ENCODE measurements around the gene TRIP12. TPM values are rescaled to one million over a fixed set of nuclear protein-coding genes. Genes with fewer than 3 reads are reported as not detected.
"Not testable (repeated sequence)": the region's sequence is repeated elsewhere in the genome, so short reads cannot be mapped to it uniquely, and the experiment has no call there.

Gene TRIP12
- total RNA-seq, 1 experiment from 2014 or later: 115 TPM

DNA sequence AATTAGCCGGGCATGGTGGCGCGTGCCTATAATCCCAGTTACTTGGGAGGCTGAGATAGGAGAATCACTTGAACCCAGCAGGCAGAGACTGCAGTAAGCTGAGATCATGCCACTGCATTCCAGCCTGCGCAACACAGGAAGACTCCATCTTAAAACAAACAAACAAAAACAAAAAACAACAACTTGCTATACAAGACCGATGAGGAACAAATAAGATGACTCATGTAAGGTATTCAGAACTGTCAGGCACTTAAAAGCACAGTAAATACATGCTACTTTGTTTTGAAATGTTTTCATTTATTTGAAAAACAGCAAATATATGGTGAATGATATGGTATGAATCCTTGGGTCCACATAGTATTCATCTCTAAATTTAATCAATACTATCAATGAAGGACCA, 66.7 kb downstream of the TRIP12 start:
- Histone ChIP-seq H3K36me3 (ENCODE audit: control insufficient read depth, insufficient read depth, low read length) (no peaks in the 10 kb centered on the region), H3K4me1 (peaks cover 6% of the 10 kb centered on the region), H3K9me3 (no peaks in the 10 kb centered on the region), H3K4me3 (ENCODE audit: low read depth, low read length) (no peak overlapping the region), H3K27me3 (replicated peaks; ENCODE audit: control insufficient read depth, insufficient read depth, low read length) (no peaks in the 10 kb centered on the region)
- Mint-ChIP-seq H3K4me1 (ENCODE audit: low read depth, unreplicated experiment) (no peaks in the 10 kb centered on the region), H3K27ac (ENCODE audit: unreplicated experiment) (no peak overlapping the region), H3K36me3 (ENCODE audit: insufficient read depth, unreplicated experiment) (peaks cover 17% of the 10 kb centered on the region), H3K27me3 (ENCODE audit: insufficient read depth, unreplicated experiment) (no peaks in the 10 kb centered on the region), H3K9me3 (ENCODE audit: unreplicated experiment) (no peaks in the 10 kb centered on the region), H3K4me3 (ENCODE audit: unreplicated experiment) (no peak overlapping the region)
- intact Hi-C loops (cut with micrococcal nuclease; ENCODE audit: unreplicated experiment): no loop called here
- TF ChIP-seq, protein P1, sequence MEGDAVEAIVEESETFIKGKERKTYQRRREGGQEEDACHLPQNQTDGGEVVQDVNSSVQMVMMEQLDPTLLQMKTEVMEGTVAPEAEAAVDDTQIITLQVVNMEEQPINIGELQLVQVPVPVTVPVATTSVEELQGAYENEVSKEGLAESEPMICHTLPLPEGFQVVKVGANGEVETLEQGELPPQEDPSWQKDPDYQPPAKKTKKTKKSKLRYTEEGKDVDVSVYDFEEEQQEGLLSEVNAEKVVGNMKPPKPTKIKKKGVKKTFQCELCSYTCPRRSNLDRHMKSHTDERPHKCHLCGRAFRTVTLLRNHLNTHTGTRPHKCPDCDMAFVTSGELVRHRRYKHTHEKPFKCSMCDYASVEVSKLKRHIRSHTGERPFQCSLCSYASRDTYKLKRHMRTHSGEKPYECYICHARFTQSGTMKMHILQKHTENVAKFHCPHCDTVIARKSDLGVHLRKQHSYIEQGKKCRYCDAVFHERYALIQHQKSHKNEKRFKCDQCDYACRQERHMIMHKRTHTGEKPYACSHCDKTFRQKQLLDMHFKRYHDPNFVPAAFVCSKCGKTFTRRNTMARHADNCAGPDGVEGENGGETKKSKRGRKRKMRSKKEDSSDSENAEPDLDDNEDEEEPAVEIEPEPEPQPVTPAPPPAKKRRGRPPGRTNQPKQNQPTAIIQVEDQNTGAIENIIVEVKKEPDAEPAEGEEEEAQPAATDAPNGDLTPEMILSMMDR (IDR thresholded peaks at IDR 0.05; ENCODE audit: insufficient read depth in 1 of 2, low read depth in 1 of 2, low read length in 1 of 2, severe bottlenecking in 1 of 2, unreplicated experiment in 1 of 2): no peak
- ChIA-PET POLR2A (no interaction called here), CTCF (no interaction called here)
- BruUV-seq (replicated peaks): no TSS peak
- DNase-seq: no peak

DNA sequence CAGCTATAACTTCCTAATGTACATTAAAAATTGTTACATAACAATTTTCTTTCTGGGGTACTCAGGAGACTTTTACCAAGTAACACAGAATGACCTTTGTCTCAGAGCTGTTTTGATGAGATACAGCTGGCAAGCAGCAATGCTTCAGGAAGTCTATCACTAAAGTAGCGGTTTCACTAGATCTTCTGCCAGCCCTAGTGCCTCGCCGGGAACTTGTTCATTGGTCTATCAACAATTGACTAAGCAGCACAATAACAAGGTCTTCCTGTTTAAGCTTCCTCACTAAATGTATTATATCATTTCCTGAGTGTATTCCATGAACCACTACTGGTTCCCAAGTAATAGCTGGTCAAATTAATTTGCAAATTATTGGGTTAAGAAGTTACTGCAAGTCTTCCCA, 69.2 kb downstream of the TRIP12 start:
- Mint-ChIP-seq H3K27me3 (ENCODE audit: insufficient read depth, unreplicated experiment) (no peaks in the 10 kb centered on the region), H3K4me1 (ENCODE audit: low read depth, unreplicated experiment) (peaks cover 8% of the 10 kb centered on the region), H3K4me3 (ENCODE audit: unreplicated experiment) (no peak overlapping the region), H3K36me3 (ENCODE audit: insufficient read depth, unreplicated experiment) (peaks cover 12% of the 10 kb centered on the region), H3K9me3 (ENCODE audit: unreplicated experiment) (no peaks in the 10 kb centered on the region), H3K27ac (ENCODE audit: unreplicated experiment) (no peak overlapping the region)
- POLR2A ChIA-PET: no interaction called here
- Histone ChIP-seq H3K9me3 (no peaks in the 10 kb centered on the region), H3K4me3 (ENCODE audit: low read depth, low read length) (no peak overlapping the region), H3K4me1 (peaks cover 9% of the 10 kb centered on the region), H3K27me3 (replicated peaks; ENCODE audit: control insufficient read depth, insufficient read depth, low read length) (no peaks in the 10 kb centered on the region), H3K36me3 (ENCODE audit: control insufficient read depth, insufficient read depth, low read length) (no peaks in the 10 kb centered on the region)
- no peak for DNase-seq
- CTCF ChIA-PET: no interaction called here
- TF ChIP-seq, protein P1 (IDR thresholded peaks at IDR 0.05; ENCODE audit: insufficient read depth in 1 of 2, low read depth in 1 of 2, low read length in 1 of 2, severe bottlenecking in 1 of 2, unreplicated experiment in 1 of 2): no peak
- no TSS peak for BruUV-seq (replicated peaks)
- intact Hi-C loops (cut with micrococcal nuclease; ENCODE audit: unreplicated experiment): no loop called here

DNA sequence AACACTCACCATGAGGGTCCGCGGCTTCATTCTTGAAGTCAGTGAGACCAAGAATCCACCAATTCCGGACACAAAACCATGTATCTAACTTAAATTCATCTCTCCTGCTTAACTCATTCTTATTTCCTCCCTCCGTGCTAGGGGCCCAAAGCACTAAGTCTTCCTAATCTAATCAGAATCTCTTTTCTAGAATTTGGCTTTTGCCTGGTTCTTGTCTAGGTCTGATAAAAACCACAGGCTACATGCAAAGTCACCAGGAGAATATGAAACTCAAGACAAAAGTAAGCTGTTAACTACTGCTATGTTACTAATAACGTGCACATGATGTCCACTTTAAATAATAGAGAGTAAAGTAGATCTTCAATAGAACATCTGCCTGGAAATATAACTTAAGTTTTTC, 69.9 kb downstream of the TRIP12 start:
- Mint-ChIP-seq H3K27ac (ENCODE audit: unreplicated experiment) (no peak overlapping the region), H3K4me1 (ENCODE audit: low read depth, unreplicated experiment) (peaks cover 8% of the 10 kb centered on the region), H3K36me3 (ENCODE audit: insufficient read depth, unreplicated experiment) (peaks cover 12% of the 10 kb centered on the region), H3K27me3 (ENCODE audit: insufficient read depth, unreplicated experiment) (no peaks in the 10 kb centered on the region), H3K9me3 (ENCODE audit: unreplicated experiment) (no peaks in the 10 kb centered on the region), H3K4me3 (ENCODE audit: unreplicated experiment) (no peak overlapping the region)
- no peaks in the 10 kb centered on the region for H3K27me3 ChIP-seq (replicated peaks; ENCODE audit: control insufficient read depth, insufficient read depth, low read length)
- no peak overlapping the region for H3K4me3 ChIP-seq (ENCODE audit: low read depth, low read length)
- TF ChIP-seq, protein P1 (IDR thresholded peaks at IDR 0.05; ENCODE audit: insufficient read depth in 1 of 2, low read depth in 1 of 2, low read length in 1 of 2, severe bottlenecking in 1 of 2, unreplicated experiment in 1 of 2): no peak
- no peaks in the 10 kb centered on the region for H3K36me3 ChIP-seq (ENCODE audit: control insufficient read depth, insufficient read depth, low read length)
- peaks cover 9% of the 10 kb centered on the region for H3K4me1 ChIP-seq
- DNase-seq: no peak
- POLR2A ChIA-PET: no interaction called here
- CTCF ChIA-PET: no interaction called here
- intact Hi-C loops (cut with micrococcal nuclease; ENCODE audit: unreplicated experiment): no loop called here
- BruUV-seq (replicated peaks): no TSS peak
- H3K9me3 ChIP-seq: no peaks in the 10 kb centered on the region

DNA sequence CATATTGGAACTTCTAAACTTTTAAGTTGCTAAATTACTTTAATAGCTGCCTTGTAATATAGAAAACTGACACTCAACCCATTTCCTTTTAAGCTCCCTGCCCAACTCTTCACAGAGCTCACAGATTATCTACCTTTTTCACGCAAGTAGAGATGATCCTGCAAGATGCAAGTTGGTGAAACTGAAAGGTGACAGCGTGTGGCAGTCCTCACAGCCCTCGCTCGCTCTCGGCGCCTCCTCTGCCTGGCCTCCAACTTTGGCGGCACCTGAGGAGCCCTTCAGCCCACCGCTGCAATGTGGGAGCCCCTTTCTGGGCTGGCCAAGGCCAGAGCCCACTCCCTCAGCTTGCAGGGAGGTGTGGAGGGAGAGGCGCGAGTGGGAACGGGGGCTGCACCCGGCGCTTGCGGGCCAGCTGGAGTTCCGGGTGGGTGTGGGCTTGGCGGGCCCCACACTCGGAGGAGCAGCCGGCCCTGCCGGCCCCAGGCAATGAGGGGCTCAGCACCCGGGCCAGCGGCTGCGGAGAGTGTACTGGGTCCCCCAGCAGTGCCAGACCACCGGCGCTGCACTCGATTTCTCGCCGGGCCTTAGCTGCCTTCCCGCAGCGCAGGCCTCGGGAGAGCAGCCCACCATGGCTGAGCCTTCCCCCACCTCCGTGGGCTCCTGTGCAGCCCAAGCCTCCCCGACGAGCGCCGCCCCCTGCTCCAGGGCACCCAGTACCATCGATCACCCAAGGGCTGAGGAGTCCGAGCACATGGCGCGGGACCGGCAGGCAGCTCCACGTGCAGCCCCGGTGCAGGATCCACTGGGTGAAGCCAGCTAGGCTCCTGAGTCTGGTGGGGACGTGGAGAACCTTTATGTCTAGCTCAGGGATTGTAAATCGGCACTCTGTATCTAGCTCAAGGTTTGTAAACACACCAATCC, 71.2 kb downstream of the TRIP12 start:
- peaks cover 12% of the 10 kb centered on the region for H3K36me3 Mint-ChIP-seq (ENCODE audit: insufficient read depth, unreplicated experiment)
- H3K4me3 Mint-ChIP-seq (ENCODE audit: unreplicated experiment); H3K4me3 ChIP-seq (ENCODE audit: low read depth, low read length); DNase-seq; H3K4me1 ChIP-seq; CTCF ChIA-PET; BruUV-seq (replicated peaks); POLR2A ChIA-PET; H3K9me3 Mint-ChIP-seq (ENCODE audit: unreplicated experiment); H3K27me3 Mint-ChIP-seq (ENCODE audit: insufficient read depth, unreplicated experiment); H3K27me3 ChIP-seq (replicated peaks; ENCODE audit: control insufficient read depth, insufficient read depth, low read length); H3K36me3 ChIP-seq (ENCODE audit: control insufficient read depth, insufficient read depth, low read length); H3K4me1 Mint-ChIP-seq (ENCODE audit: low read depth, unreplicated experiment); H3K27ac Mint-ChIP-seq (ENCODE audit: unreplicated experiment); H3K9me3 ChIP-seq; intact Hi-C loops (cut with micrococcal nuclease; ENCODE audit: unreplicated experiment): not testable (repeated sequence)
